ENCODE data around the gene PCDHB5. TPM values are rescaled to one million over a fixed set of nuclear protein-coding genes. Genes with fewer than 3 reads are reported as not detected.
"Not testable (repeated sequence)": the region's sequence is repeated elsewhere in the genome, so short reads cannot be mapped to it uniquely, and the experiment has no call there.

PCDHB5 gene
- total RNA-seq, 1 experiment from 2014 or later: 12.5 TPM

GRCh38 chr5:141175933-141176332 is 40.9 kb downstream of the PCDHB5 start:
- TF ChIP-seq ESRRA (CRISPR knock-in tag; IDR thresholded peaks at IDR 0.05; ENCODE audit: borderline replicate concordance) (no peak), FOXP1 (CRISPR knock-in tag; IDR thresholded peaks at IDR 0.05; ENCODE audit: borderline replicate concordance) (no peak), ATF2 (CRISPR knock-in tag; IDR thresholded peaks at IDR 0.05; ENCODE audit: borderline replicate concordance, low read depth) (no peak), PRRX2 (CRISPR knock-in tag; IDR thresholded peaks at IDR 0.05) (no peak), FOXP4 (CRISPR knock-in tag; IDR thresholded peaks at IDR 0.05) (no peak), ZNF416 (CRISPR knock-in tag; IDR thresholded peaks at IDR 0.05) (no peak), MXD4 (CRISPR knock-in tag; IDR thresholded peaks at IDR 0.05; ENCODE audit: borderline replicate concordance) (no peak), NFE2L1 (CRISPR knock-in tag; IDR thresholded peaks at IDR 0.05) (no peak), ZNF532 (CRISPR knock-in tag; IDR thresholded peaks at IDR 0.05; ENCODE audit: borderline replicate concordance) (no peak), TEAD4 (CRISPR knock-in tag; IDR thresholded peaks at IDR 0.05) (no peak), SMAD4 (CRISPR knock-in tag; IDR thresholded peaks at IDR 0.05) (no peak), NR2C2 (CRISPR knock-in tag; IDR thresholded peaks at IDR 0.05) (no peak), E2F4 (CRISPR knock-in tag; IDR thresholded peaks at IDR 0.05; ENCODE audit: borderline replicate concordance, low read depth) (no peak), SOX15 (CRISPR knock-in tag; IDR thresholded peaks at IDR 0.05) (no peak), EMX1 (CRISPR knock-in tag; IDR thresholded peaks at IDR 0.05) (no peak)
- DNase-seq (ENCODE audit: low spot score) (no peak), ATAC-seq (no peak)
- Mint-ChIP-seq H3K4me3 (no peak overlapping the region), H3K36me3 (peaks cover 16% of the 10 kb centered on the region; the same call in 1 of the 2 replicates), H3K4me1 (no peaks in the 10 kb centered on the region), H3K9me3 (peaks cover 17% of the 10 kb centered on the region), H3K27ac (no peak overlapping the region), H3K27me3 (ENCODE audit: low read depth) (no peaks in the 10 kb centered on the region)
- ChIA-PET POLR2A (no interaction called here), CTCF (no interaction called here)

GRCh38 chr5:141177577-141178191 is 42.7 kb downstream of the PCDHB5 start, which contains the start of gene PCDHB8:
PCDHB8 (plus strand) TSS chr5:141177790; CDS start chr5:141178035, 245 bp downstream.
- Mint-ChIP-seq H3K36me3 (peaks cover 18% of the 10 kb centered on the region; the same call in 1 of the 2 replicates), H3K9me3 (peaks cover 17% of the 10 kb centered on the region)
- peak; percentile 82 for ATAC-seq
- H3K4me3 Mint-ChIP-seq; DNase-seq (ENCODE audit: low spot score); POLR2A ChIA-PET; H3K27me3 Mint-ChIP-seq (ENCODE audit: low read depth); H3K27ac Mint-ChIP-seq; H3K4me1 Mint-ChIP-seq: not testable (repeated sequence)
- CTCF ChIA-PET: interaction anchor here (1.0 to 2.5 kb wide), 16 partner anchors 9 to 337 kb away, joined by 3 to 16 read pairs (median 8); partner anchors contain the start of genes PCDHB10, PCDHB11, PCDHB13 and PCDHB14
- TF ChIP-seq CTCF (IDR thresholded peaks at IDR 0.05): peak; percentile 26; the same call in 1 of the 2 replicates

- H3K27ac Mint-ChIP-seq; H3K27me3 Mint-ChIP-seq (ENCODE audit: low read depth); CTCF ChIA-PET; POLR2A ChIA-PET; DNase-seq (ENCODE audit: low spot score); ATAC-seq; H3K4me3 Mint-ChIP-seq: not testable (repeated sequence)
- Mint-ChIP-seq H3K9me3 (peaks cover 12% of the 10 kb centered on the region), H3K4me1 (peaks cover 13% of the 10 kb centered on the region), H3K36me3 (peaks cover 16% of the 10 kb centered on the region)
Observed at GRCh38 chr5:141179371-141179770, 44.4 kb downstream of the PCDHB5 start.
